Glutamatergic neuron (in vitro differentiated cells): ENCODE measurements around the gene FRMD4A. TPM values are rescaled to one million over a fixed set of nuclear protein-coding genes. Genes with fewer than 3 reads are reported as not detected.

Experiments
- DNase-seq: peaks from one replicate; pipeline ENCODE4 v3.0.0; 2022
- H3K27ac Mint-ChIP-seq: one replicate; pipeline ENCODE4 v1.8.0; 2020; ENCODE audit warnings: mild to moderate bottlenecking, mixed read lengths, inconsistent platforms; ENCODE audit not compliant: unreplicated experiment
- H3K27me3 Mint-ChIP-seq: one replicate; pipeline ENCODE4 v1.8.0; 2020; ENCODE audit warnings: mild to moderate bottlenecking, moderate library complexity, mixed read lengths, inconsistent platforms; ENCODE audit not compliant: unreplicated experiment
- H3K36me3 Mint-ChIP-seq: one replicate; pipeline ENCODE4 v1.8.0; 2020; ENCODE audit warnings: mild to moderate bottlenecking, mixed read lengths, inconsistent platforms; ENCODE audit not compliant: unreplicated experiment
- H3K4me1 Mint-ChIP-seq: one replicate; pipeline ENCODE4 v1.8.0; 2020; ENCODE audit warnings: mild to moderate bottlenecking, low read depth, mixed read lengths, inconsistent platforms; ENCODE audit not compliant: unreplicated experiment
- H3K4me3 Mint-ChIP-seq: one replicate; pipeline ENCODE4 v1.8.0; 2020; ENCODE audit warnings: mild to moderate bottlenecking, mixed read lengths, inconsistent platforms; ENCODE audit not compliant: unreplicated experiment
- H3K9me3 Mint-ChIP-seq: one replicate; pipeline ENCODE4 v1.8.0; 2020; ENCODE audit warnings: mild to moderate bottlenecking, moderate library complexity, mixed read lengths, inconsistent platforms; ENCODE audit not compliant: unreplicated experiment
- CTCF ChIP-seq: fragments of 200-600 bp; sonication (generic); IDR thresholded peaks from one replicate; pipeline ENCODE4 v1.5.0; 2021; ENCODE audit not compliant: partially characterized antibody, unreplicated experiment
- total RNA-seq: library from RNA; stranded (reverse); fragmentation: NEBNext Ultra II Directional; extraction: Animal tissue kit (Norgen Biotek cat#: 25700); gene quantifications from one replicate; pipeline ENCODE4 v1.2.1, GENCODE V29; 2021; ENCODE audit not compliant: unreplicated experiment

Gene FRMD4A
- total RNA-seq, 1 donor from 2014 or later: 70.6 TPM

DNA sequence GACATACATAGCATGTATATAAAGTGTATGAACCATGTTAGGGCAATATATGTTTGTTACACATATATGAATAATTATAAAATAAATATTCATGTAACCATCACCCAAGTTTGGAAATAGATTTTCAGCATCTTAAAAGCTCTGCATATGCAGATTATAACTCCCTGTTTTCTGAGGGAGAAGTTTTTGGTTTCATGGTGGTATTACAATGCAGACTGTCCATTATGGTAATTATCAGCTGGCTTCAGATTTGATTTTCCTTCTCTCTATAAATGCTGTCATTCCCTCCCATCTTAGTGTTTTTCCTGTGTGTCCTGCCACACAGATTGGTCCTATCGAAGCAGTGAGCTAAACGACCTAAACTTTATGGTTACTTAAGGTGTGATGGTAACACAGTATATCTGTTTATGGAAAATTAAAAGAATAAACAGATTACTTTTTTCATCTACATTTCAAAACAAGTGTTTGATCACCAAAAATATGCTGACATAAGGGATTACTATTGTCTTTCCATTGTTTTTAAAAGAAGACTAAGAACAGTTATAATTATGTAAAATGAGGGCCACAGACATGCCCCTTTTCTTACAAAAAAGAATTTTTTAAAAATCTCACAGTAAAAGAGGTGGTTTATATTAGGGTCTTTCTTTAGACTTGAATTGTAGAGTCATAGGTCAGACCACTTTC, 726.2 kb downstream of the FRMD4A start:
- H3K9me3 Mint-ChIP-seq: no peaks in the 10 kb centered on the region
- no peaks in the 10 kb centered on the region for H3K36me3 Mint-ChIP-seq
- no peak overlapping the region for H3K27ac Mint-ChIP-seq
- no peak for DNase-seq
- TF ChIP-seq CTCF: no peak
- no peak overlapping the region for H3K4me3 Mint-ChIP-seq
- peaks cover 1% of the 10 kb centered on the region for H3K27me3 Mint-ChIP-seq
- H3K4me1 Mint-ChIP-seq: peaks cover 3% of the 10 kb centered on the region

DNA sequence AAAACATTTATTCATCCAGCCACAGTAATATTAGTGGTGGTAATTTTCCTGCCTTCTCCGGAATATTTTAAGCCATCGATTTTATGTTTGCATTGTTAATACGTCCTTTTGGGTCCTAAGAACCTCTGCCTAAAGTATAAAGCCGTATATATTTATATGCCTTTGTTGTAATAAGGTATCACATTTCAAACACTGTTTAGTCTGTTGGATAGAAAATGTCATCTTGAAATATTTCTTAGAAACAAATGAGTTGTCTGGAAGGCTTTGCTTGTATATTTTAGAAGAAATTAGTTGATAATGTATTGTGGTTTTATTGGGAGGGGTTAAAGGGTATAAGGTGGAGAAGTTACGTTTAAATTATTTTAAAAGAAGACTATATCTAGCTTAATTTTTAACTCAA, 732.8 kb downstream of the FRMD4A start:
- H3K36me3 Mint-ChIP-seq: no peaks in the 10 kb centered on the region

DNA sequence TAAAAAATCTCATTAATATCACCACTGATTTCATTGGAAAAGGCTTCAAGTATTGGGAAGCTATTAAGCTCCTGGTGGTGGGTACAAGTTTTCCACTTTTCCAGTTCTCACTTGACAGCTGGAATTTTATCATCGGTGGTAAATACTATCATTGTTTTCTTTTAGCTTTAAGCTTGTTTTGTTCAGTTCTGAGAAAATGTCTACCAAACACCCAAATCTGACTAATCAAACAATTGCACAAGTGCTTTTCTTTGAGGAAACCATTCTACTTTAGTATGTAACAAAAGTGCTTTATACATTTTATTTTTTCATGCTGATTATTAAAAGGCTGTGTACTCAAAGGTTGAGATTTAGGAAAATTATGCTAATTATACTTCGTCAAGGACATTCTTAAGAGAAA, 736.1 kb downstream of the FRMD4A start:
- DNase-seq: no peak
- no peak for TF ChIP-seq CTCF
- Mint-ChIP-seq H3K4me3 (no peak overlapping the region), H3K36me3 (no peaks in the 10 kb centered on the region), H3K27ac (no peak overlapping the region), H3K4me1 (peaks cover 11% of the 10 kb centered on the region), H3K27me3 (no peaks in the 10 kb centered on the region), H3K9me3 (no peaks in the 10 kb centered on the region)

More for the DNA sequence above, 732.8 kb downstream of the FRMD4A start:
- H3K27ac Mint-ChIP-seq: no peak overlapping the region
- no peaks in the 10 kb centered on the region for H3K9me3 Mint-ChIP-seq
- no peak for TF ChIP-seq CTCF
- no peak overlapping the region for H3K4me3 Mint-ChIP-seq
- H3K4me1 Mint-ChIP-seq: peaks cover 9% of the 10 kb centered on the region
- peaks cover 1% of the 10 kb centered on the region for H3K27me3 Mint-ChIP-seq
- no peak for DNase-seq
